HG03139 (cell line): Measurements from ENCODE around the gene SETD7.

ENCODE experiments used
- ATAC-seq: cut with Tn5 transposase; IDR thresholded peaks from one replicate; pipeline ENCODE4 v1.9.1; 2021; ENCODE audit not compliant: unreplicated experiment

SETD7 gene

GRCh38 chr4:139574641-139575040, 18.6 kb upstream of the SETD7 start:
- ATAC-seq, result no peak

GRCh38 chr4:139568206-139568955, 12.4 kb upstream of the SETD7 start:
- no peak for ATAC-seq

- no peak for ATAC-seq
Observed at GRCh38 chr4:139567159-139567870, 11.3 kb upstream of the SETD7 start.

GRCh38 chr4:139564502-139564901, 8.5 kb upstream of the SETD7 start:
- ATAC-seq, result no peak

- no peak for ATAC-seq
Observed at GRCh38 chr4:139563515-139563914, 7.5 kb upstream of the SETD7 start.

GRCh38 chr4:139562839-139563238, 6.8 kb upstream of the SETD7 start:
- ATAC-seq, result no peak

GRCh38 chr4:139562067-139562684, 6.2 kb upstream of the SETD7 start:
- ATAC-seq, result no peak

- no peak for ATAC-seq
Observed at GRCh38 chr4:139560406-139561104, 4.5 kb upstream of the SETD7 start.

GRCh38 chr4:139559687-139560086, 3.7 kb upstream of the SETD7 start:
- ATAC-seq, result no peak

- no peak for ATAC-seq
Observed at GRCh38 chr4:139559089-139559479, 3.1 kb upstream of the SETD7 start.

GRCh38 chr4:139558235-139559088, 2.4 kb upstream of the SETD7 start:
- ATAC-seq, result no peak

- ATAC-seq, result no peak
Observed at GRCh38 chr4:139557556-139558110, 1.6 kb upstream of the SETD7 start.

- ATAC-seq, result no peak
Observed at GRCh38 chr4:139556724-139557555, 921 bp upstream of the SETD7 start.

GRCh38 chr4:139555705-139556070, 331 bp downstream of the SETD7 start:
- no peak for ATAC-seq

GRCh38 chr4:139554893-139555704, 920 bp downstream of the SETD7 start:
- no peak for ATAC-seq

- ATAC-seq, result no peak
Observed at GRCh38 chr4:139554642-139554892, 1.5 kb downstream of the SETD7 start.

- no peak for ATAC-seq
Observed at GRCh38 chr4:139553751-139554641, 2.0 kb downstream of the SETD7 start.
